ENCODE measurements around the gene SORCS2. TPM values are rescaled to one million over a fixed set of nuclear protein-coding genes. Genes with fewer than 3 reads are reported as not detected.

Gene SORCS2
- total RNA-seq, 2 experiments from 2014 or later: not detected

GRCh38 chr4:7328913-7329638 is 136.7 kb downstream of the SORCS2 start:
- Mint-ChIP-seq H3K4me1 (ENCODE audit: low read depth) (no peaks in the 10 kb centered on the region), H3K27ac (no peak overlapping the region), H3K27me3 (ENCODE audit: low read depth) (no peaks in the 10 kb centered on the region), H3K36me3 (ENCODE audit: low read depth) (no peaks in the 10 kb centered on the region), H3K9me3 (ENCODE audit: insufficient read depth) (no peaks in the 10 kb centered on the region), H3K4me3 (no peak overlapping the region)
- ChIA-PET CTCF (no interaction called here), POLR2A (no interaction called here)
- ATAC-seq: no peak
- DNase-seq: no peak

- Mint-ChIP-seq H3K4me3 (no peak overlapping the region), H3K27ac (no peak overlapping the region), H3K36me3 (ENCODE audit: low read depth) (no peaks in the 10 kb centered on the region), H3K27me3 (ENCODE audit: low read depth) (no peaks in the 10 kb centered on the region), H3K9me3 (ENCODE audit: insufficient read depth) (no peaks in the 10 kb centered on the region), H3K4me1 (ENCODE audit: low read depth) (no peaks in the 10 kb centered on the region)
- CTCF ChIA-PET: no interaction called here
- no peak for ATAC-seq
- POLR2A ChIA-PET: no interaction called here
- no peak for DNase-seq
Observed at GRCh38 chr4:7330031-7330596, 137.8 kb downstream of the SORCS2 start.

- H3K4me1 Mint-ChIP-seq (ENCODE audit: low read depth): no peaks in the 10 kb centered on the region
- ATAC-seq: no peak
- no peaks in the 10 kb centered on the region for H3K27me3 Mint-ChIP-seq (ENCODE audit: low read depth)
- H3K4me3 Mint-ChIP-seq: no peak overlapping the region
- no peaks in the 10 kb centered on the region for H3K9me3 Mint-ChIP-seq (ENCODE audit: insufficient read depth)
- CTCF ChIA-PET: no interaction called here
- no peak overlapping the region for H3K27ac Mint-ChIP-seq
- POLR2A ChIA-PET: no interaction called here
- no peaks in the 10 kb centered on the region for H3K36me3 Mint-ChIP-seq (ENCODE audit: low read depth)
- DNase-seq: no peak
Observed at GRCh38 chr4:7330811-7331681, 138.7 kb downstream of the SORCS2 start.

- POLR2A ChIA-PET: no interaction called here
- H3K27ac Mint-ChIP-seq: no peak overlapping the region
- DNase-seq (no peak), ATAC-seq (no peak)
- no peaks in the 10 kb centered on the region for H3K4me1 Mint-ChIP-seq (ENCODE audit: low read depth)
- CTCF ChIA-PET: no interaction called here
- no peaks in the 10 kb centered on the region for H3K27me3 Mint-ChIP-seq (ENCODE audit: low read depth)
- H3K9me3 Mint-ChIP-seq (ENCODE audit: insufficient read depth): no peaks in the 10 kb centered on the region
- H3K36me3 Mint-ChIP-seq (ENCODE audit: low read depth): no peaks in the 10 kb centered on the region
- no peak overlapping the region for H3K4me3 Mint-ChIP-seq
Observed at GRCh38 chr4:7331682-7332000, 139.3 kb downstream of the SORCS2 start.

GRCh38 chr4:7332216-7333023 is 140.1 kb downstream of the SORCS2 start:
- Mint-ChIP-seq H3K4me3 (no peak overlapping the region), H3K9me3 (ENCODE audit: insufficient read depth) (no peaks in the 10 kb centered on the region), H3K27ac (no peak overlapping the region), H3K36me3 (ENCODE audit: low read depth) (no peaks in the 10 kb centered on the region), H3K4me1 (ENCODE audit: low read depth) (no peaks in the 10 kb centered on the region), H3K27me3 (ENCODE audit: low read depth) (no peaks in the 10 kb centered on the region)
- ATAC-seq (no peak), DNase-seq (no peak)
- ChIA-PET CTCF (no interaction called here), POLR2A (interaction anchor here (0.5 kb wide), 1 partner anchor 384 kb away, joined by 3 read pairs; no protein-coding TSS in a partner anchor)

- Mint-ChIP-seq H3K27me3 (ENCODE audit: low read depth) (no peaks in the 10 kb centered on the region), H3K4me1 (ENCODE audit: low read depth) (no peaks in the 10 kb centered on the region), H3K4me3 (no peak overlapping the region), H3K36me3 (ENCODE audit: low read depth) (no peaks in the 10 kb centered on the region), H3K9me3 (ENCODE audit: insufficient read depth) (no peaks in the 10 kb centered on the region), H3K27ac (no peak overlapping the region)
- no peak for DNase-seq
- ChIA-PET POLR2A (interaction anchor here (0.5 kb wide), 1 partner anchor 383 kb away, joined by 3 read pairs; no protein-coding TSS in a partner anchor), CTCF (no interaction called here)
- no peak for ATAC-seq
Observed at GRCh38 chr4:7333024-7333780, 140.9 kb downstream of the SORCS2 start.

GRCh38 chr4:7333801-7334421 is 141.6 kb downstream of the SORCS2 start:
- DNase-seq (no peak), ATAC-seq (no peak)
- Mint-ChIP-seq H3K9me3 (ENCODE audit: insufficient read depth) (no peaks in the 10 kb centered on the region), H3K27ac (no peak overlapping the region), H3K4me3 (no peak overlapping the region), H3K4me1 (ENCODE audit: low read depth) (no peaks in the 10 kb centered on the region), H3K36me3 (ENCODE audit: low read depth) (no peaks in the 10 kb centered on the region), H3K27me3 (ENCODE audit: low read depth) (no peaks in the 10 kb centered on the region)
- POLR2A ChIA-PET: no interaction called here
- CTCF ChIA-PET: no interaction called here

- no peaks in the 10 kb centered on the region for H3K9me3 Mint-ChIP-seq (ENCODE audit: insufficient read depth)
- no peak overlapping the region for H3K27ac Mint-ChIP-seq
- H3K4me3 Mint-ChIP-seq: no peak overlapping the region
- DNase-seq: no peak
- no peak for ATAC-seq
- ChIA-PET POLR2A (no interaction called here), CTCF (interaction anchor here (0.9 to 1.9 kb wide), 2 partner anchors 22 to 140 kb away, joined by 4 to 6 read pairs; no protein-coding TSS in a partner anchor)
- H3K36me3 Mint-ChIP-seq (ENCODE audit: low read depth): no peaks in the 10 kb centered on the region
- no peaks in the 10 kb centered on the region for H3K4me1 Mint-ChIP-seq (ENCODE audit: low read depth)
- H3K27me3 Mint-ChIP-seq (ENCODE audit: low read depth): no peaks in the 10 kb centered on the region
Observed at GRCh38 chr4:7334521-7335275, 142.4 kb downstream of the SORCS2 start.

- ATAC-seq: peak; percentile 74
- ChIA-PET CTCF (interaction anchor here (0.9 to 1.9 kb wide), 6 partner anchors 11 to 935 kb away, joined by 3 to 6 read pairs (median 4); partner anchors contain the start of gene SORCS2), POLR2A (interaction anchor here (0.6 kb wide), 1 partner anchor 301 kb away, joined by 3 read pairs; no protein-coding TSS in a partner anchor)
- H3K9me3 Mint-ChIP-seq (ENCODE audit: insufficient read depth): no peaks in the 10 kb centered on the region
- H3K36me3 Mint-ChIP-seq (ENCODE audit: low read depth): no peaks in the 10 kb centered on the region
- no peaks in the 10 kb centered on the region for H3K4me1 Mint-ChIP-seq (ENCODE audit: low read depth)
- H3K27ac Mint-ChIP-seq: no peak overlapping the region
- DNase-seq: peak; percentile 74
- H3K27me3 Mint-ChIP-seq (ENCODE audit: low read depth): no peaks in the 10 kb centered on the region
- H3K4me3 Mint-ChIP-seq: no peak overlapping the region
Observed at GRCh38 chr4:7335344-7336066, 143.2 kb downstream of the SORCS2 start.

GRCh38 chr4:7336067-7336569 is 143.8 kb downstream of the SORCS2 start:
- Mint-ChIP-seq H3K27ac (no peak overlapping the region), H3K4me3 (no peak overlapping the region), H3K36me3 (ENCODE audit: low read depth) (no peaks in the 10 kb centered on the region), H3K27me3 (ENCODE audit: low read depth) (no peaks in the 10 kb centered on the region), H3K9me3 (ENCODE audit: insufficient read depth) (no peaks in the 10 kb centered on the region), H3K4me1 (ENCODE audit: low read depth) (no peaks in the 10 kb centered on the region)
- POLR2A ChIA-PET: no interaction called here
- ATAC-seq (no peak), DNase-seq (no peak)
- CTCF ChIA-PET: interaction anchor here (0.9 to 1.9 kb wide), 6 partner anchors 11 to 935 kb away, joined by 3 to 6 read pairs (median 4); partner anchors contain the start of gene SORCS2

Measured in activated CD8-positive, alpha-beta T cell treated with anti-CD3 and anti-CD28 coated beads, Interleukin-2, amount 10 ng/mL, durations not matched to agents 7 days and 5 days (primary cell).